ENCODE results near the gene PEMT.
"Not testable (repeated sequence)": the region's sequence is repeated elsewhere in the genome, so short reads cannot be mapped to it uniquely, and the experiment has no call there.

Gene PEMT, protein sequence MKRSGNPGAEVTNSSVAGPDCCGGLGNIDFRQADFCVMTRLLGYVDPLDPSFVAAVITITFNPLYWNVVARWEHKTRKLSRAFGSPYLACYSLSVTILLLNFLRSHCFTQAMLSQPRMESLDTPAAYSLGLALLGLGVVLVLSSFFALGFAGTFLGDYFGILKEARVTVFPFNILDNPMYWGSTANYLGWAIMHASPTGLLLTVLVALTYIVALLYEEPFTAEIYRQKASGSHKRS

DNA sequence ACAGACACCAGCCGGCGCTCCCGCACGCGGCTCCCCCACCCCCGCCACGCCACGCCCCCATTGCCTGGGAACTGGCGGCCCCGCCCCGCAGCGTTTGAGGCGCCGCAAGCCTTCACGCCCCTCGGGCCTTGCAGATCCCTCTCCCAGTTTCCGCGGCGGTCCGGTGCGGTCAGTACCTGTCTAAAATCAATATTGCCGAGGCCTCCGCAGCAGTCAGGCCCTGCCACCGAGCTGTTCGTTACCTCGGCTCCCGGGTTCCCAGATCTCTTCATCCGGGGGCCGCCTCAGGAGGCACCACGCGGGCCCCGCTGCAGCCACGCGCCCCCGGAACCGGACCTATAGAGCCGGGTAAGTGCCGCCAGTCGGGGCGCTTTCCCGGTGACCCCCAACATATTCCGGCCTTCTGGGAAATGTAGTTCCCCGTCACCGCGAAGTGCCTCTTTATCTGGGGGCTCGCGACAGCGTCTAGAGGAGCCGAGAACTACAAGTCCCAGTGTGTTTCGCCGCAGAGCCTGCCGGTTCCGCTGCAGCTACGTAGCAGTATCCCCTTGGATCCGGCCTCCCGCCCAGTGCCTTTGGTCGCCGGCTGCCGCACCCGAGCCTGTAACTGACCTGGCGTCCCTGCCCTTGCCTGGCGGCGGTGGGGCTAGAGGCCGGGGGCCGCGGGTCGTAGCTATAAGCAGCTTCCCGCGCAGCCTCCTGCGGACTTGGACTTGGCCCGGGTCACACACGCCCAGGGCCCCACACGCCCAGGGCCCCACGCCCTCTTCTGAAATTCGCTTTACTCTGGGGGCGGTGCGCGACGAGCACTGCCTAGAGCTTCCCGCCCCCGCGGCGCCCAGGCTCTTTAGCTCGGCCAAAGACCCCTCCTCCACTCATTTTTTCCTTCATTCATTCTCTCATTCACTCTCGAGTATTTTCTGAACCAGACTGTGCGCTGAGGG is at the start of gene PEMT:
Gene PEMT, minus strand, starts transcription at position 354 of the 944 bp plus-strand sequence. Its CDS starts 82 bp downstream, at position 272.
- DNase-seq, result peak; percentile 85 to 92 (median 88)

DNA sequence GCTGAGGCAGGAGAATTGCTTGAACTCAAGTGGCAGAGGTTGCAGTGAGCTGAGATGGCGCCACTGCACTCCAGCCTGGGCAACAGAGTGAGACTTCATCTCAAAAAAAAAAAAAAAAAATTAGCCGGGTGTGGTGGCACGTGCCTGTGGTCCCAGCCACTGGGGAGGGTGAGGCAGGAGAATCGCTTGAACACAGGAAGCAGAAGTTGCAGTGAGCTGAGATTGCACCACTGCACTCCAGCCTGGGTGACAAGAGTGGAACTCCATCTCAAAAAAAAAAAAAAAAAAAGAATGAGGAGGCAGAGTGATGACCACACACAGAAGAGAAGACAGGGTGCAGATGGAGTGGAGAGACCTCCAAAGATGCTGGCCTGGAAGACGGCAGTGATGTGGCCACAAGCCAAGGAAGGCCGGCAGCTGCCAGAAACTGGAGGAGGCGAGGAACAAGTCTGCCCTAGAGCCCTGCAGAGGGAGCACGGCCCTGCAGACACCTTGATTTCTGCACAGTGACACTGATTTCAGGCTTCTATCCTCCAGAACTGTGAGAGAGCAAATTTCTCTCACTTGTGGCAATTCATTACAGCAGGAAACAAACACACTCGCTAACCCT is 48.3 kb upstream of the PEMT start:
- DNase-seq, result not testable (repeated sequence)

DNA sequence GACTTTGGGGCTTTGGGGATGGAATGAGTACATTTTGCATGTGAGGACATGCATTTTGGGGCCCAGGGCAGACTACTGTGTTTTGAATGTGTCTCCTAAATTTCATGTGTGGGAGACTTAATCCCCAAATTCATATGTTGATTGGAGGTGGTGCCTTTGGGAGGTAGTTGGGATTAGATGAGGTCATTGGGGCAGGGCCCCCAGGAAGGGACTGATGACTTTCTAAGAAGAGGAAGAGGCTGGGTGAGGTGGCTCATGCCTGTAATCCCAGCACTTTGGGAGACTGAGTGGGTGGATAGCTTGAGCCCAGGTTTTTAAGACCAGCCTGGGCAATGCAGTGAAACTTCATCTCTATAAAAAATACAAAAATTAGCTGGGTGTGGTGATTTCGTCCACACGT is 47.0 kb upstream of the PEMT start:
- no peak for DNase-seq

GRCh38 chr17:17636272-17636885 is 44.9 kb upstream of the PEMT start:
- no peak for DNase-seq

DNA sequence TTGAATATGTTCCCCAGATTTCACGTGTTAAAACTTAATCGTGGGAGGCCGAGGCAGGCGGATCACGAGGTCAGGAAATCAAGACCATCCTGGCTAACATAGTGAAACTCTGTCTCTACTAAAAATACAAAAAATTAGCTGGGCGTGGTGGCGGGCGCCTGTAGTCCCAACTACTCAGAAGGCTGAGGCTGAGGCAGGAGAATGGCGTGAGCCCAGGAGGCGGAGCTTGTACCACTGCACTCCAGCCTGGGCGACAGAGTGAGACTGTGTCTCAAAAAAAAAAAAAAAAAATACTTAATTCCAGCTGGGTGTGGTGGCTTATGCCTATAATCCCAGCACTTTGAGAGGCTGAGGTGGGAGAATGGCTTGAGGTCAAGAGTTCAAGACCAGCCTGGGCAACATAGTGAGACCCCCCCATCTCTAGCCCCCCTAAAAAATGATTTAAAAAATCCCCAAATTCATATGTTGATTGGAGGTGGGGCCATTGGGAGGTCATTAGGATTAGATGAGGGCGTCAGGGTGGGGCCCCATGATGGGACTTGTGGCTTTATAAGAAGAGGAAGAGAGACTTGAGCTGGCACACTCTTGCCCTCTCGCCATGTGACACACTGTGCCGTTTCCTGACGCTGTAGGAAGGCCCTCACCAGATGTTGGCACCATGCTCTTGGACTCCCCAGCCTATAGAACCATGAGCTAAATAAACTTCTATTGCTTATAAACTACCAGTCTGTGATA is 44.2 kb upstream of the PEMT start:
- not testable (repeated sequence) for DNase-seq

GRCh38 chr17:17635126-17635525 is 43.6 kb upstream of the PEMT start:
- no peak for DNase-seq

- no peak for DNase-seq
These were observed 41.8 kb upstream of the PEMT start for GRCh38 chr17:17633310-17633709.

- not testable (repeated sequence) for DNase-seq
These were observed 41.2 kb upstream of the PEMT start for GRCh38 chr17:17632690-17633089.

- peak in 2 of 4 experiments; percentile 20 for DNase-seq
These were observed 37.0 kb upstream of the PEMT start for GRCh38 chr17:17628388-17629008.

- no peak for DNase-seq
These were observed 35.3 kb upstream of the PEMT start for GRCh38 chr17:17626840-17627239.

DNA sequence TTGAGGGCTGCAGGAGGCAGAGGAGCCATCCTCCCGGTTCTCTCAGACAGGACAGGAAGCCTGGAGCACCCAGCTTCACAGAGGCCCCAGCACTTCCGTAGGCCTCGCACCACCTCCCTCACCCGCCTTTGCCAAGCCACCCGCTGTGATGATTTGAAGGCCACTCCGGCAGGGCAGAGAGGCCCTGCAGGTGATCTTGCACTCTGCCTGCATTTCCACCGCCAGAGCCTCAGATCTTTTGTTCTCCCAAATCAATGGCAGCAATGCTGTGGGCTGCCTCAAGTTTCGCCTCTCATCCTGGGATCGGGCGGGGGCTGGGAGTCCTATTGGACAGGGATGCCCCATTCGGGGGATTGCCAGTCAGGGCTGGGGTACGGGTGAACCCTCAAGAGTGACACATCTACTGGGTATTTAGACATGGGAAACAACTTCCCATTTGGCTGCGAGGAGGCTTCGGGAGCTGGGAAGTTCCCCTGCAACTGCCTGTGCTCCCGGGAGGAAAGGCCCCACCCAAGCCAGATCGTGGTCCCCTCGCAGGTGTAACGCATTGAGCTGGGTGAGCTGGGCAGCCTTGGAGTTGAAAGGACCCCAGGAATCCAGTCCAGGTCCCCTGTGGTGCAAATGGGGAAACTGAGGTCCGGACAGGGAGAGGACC is 34.8 kb upstream of the PEMT start:
- no peak for DNase-seq

- no peak for DNase-seq
These were observed 33.2 kb upstream of the PEMT start for GRCh38 chr17:17624741-17625140.

- no peak for DNase-seq
These were observed 32.4 kb upstream of the PEMT start for GRCh38 chr17:17623904-17624303.

GRCh38 chr17:17621254-17621653 is 29.7 kb upstream of the PEMT start:
- no peak for DNase-seq

DNA sequence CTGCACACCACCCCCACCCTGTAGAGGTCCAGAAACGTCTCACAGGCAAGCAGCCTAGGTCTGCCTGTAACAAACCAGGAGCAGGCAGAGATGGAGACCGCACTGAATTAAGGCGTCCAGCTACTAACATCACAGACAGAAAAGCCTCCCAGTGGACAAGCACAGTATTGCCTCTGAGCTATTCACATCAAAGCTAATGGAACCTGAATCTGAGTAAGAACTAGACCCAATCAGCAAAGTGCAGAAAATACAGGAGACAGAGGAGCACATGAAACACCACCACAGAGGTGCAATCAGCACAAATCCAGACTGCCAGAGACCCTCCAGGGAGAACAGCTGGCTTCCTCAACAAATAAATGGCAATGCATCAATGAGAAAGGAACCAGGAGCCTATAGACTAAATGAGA is 22.2 kb upstream of the PEMT start:
- peak in 1 of 4 experiments; percentile 11 for DNase-seq

DNA sequence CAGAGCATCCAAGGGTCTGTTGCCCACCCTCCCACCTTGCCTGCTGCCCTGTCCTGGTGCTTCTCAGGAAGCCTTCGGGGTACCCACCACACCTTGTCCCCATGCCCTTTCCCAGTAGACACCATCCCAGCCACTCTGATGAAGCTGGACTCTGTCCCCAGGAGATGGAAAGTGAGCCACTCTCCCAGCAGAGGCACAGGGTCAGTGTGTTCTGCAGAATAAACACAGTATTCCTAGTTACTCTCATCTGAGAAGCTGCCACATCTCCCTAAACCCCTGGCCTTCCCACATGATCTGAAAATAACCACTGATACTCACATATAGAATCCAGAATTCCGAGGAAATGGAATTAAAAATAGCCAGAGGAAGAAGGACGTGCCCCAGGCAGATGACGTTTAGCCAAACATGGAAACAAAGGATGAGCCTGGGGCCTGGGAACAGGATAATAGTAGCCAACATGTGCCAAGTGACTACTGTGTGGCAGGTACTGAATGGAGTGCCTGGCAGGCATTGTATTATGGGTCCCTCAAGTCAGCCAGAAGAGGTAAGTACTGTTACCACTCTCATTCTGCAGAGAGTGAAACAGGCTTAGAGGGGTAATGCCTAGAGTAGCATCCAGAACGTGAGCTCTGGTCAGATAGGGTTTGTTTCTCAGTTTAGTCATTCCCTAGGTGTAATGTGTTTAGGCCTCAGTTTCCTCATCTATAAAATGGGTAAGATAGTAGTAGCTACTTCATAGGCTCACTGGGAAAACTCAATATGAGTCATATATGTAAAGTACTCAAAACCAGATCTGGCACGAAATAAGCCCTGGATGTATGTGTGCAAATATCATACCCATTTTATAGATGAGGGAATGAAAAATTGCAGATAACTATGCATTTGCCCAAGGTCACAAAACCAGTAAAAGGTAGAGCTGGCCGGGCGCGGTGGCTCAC is 20.8 kb upstream of the PEMT start:
- no peak for DNase-seq

DNA sequence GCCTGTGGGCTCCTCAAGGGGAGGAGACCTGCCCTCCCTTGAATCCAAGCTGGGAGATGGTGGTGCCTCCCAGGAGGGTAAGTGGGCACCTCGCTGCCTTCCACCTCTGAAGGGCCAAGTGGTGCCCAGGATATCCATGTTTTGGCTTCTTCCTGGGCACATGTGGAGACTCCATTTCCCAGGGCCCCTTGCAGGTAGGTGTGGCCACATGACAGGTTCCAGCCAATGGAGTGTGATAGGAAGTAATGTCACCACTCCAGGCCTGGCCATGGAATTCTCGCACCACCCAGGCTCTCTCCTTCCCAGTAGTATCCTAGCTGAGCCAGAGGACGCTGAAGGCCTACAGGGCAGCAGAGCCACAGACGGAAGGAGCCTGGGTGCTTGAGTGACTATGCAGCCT is 17.6 kb upstream of the PEMT start:
- DNase-seq, result no peak

DNA sequence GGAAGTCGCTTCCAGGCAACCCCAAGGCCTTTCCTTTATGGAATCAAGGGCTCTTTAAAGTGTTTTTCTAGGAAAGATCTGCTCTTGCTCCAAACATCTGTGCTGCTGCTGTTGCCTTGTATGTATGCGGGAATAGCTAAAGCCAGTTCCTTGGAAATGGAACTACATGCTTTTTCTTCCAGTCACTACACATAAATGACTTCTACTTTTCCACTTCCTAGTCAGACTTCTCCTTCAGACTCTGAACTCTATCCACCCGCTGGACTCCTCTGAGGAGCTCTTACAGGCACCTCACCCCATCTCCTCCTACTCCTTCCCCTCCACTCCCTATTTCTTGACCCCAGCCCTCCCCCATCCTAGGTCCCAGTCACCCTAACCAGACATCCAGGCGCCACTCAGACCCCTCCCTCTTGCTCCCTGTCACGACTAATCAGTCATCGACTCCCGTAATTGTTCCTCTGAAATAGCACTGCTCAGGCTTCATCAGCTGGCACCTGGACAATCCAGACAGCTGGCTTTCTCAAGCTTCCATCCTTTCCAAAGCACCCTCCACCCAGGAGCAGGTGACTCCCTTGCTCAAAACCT is 15.0 kb upstream of the PEMT start:
- DNase-seq, result no peak

- no peak for DNase-seq
These were observed 14.2 kb upstream of the PEMT start for GRCh38 chr17:17605729-17606088.
